GM18861 (cell line): ENCODE results near the gene TAF11.
"Not testable (repeated sequence)": the region's sequence is repeated elsewhere in the genome, so short reads cannot be mapped to it uniquely, and the experiment has no call there.

ENCODE experiments used
- ATAC-seq: cut with Tn5 transposase; IDR thresholded peaks from one replicate; pipeline ENCODE4 v1.9.1; 2021; ENCODE audit not compliant: unreplicated experiment

The TAF11 gene

DNA sequence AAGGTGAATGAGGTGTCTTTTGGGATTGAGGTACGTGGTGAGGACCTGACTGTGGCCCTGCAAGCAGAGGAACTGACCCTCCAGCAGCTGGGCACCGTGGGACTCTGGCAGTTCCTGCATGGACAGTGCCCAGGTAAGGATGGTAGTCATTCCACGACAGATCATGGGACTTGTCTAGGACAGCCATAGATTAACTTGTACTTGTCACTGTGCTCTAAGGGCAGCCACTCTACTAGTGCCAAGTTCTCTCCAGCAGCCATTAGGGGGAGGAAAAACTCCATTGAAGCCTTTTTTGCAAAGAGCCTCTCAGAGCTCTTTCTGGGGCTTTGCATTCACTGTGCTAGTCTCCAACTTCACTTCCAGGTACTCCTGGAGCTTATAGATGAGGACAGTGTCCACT is 20.4 kb downstream of the TAF11 start:
- no peak for ATAC-seq

DNA sequence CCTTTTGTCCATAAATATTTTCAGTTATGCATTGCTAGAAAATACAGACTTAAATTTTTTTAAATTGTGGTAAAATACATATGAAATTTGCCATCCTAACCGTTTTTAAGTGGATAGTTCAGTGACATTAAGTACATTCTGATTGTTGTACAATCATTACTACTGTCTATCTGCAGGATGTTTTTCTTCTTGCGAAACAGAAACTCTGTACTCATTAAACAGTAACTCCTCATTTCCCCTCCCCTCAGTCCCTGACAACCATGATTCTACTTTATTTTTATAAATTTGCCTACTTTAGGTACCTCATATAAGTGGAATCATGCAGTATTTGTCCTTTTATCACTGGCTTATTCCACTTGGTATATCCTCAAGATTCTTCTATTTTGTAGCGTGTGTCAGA is 21.3 kb downstream of the TAF11 start:
- no peak for ATAC-seq

DNA sequence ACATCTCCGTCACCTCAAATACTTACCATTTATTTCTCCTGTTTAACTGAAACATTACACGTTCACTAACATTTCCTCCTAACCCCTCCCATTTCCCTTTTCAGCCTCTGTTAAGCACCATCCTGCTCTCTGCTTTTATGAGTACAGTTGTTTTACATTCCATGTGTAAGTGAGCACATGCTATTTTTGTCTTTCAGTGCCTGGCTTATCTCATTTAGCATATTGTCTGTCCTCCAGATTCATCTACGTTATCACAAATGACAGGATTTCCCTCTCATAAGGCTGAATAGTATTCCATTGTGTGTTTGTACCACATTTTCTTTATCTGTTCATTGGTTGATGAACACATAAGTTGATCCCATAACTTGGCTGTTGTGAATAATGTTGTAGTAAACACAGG is 22.7 kb downstream of the TAF11 start:
- ATAC-seq = no peak

DNA sequence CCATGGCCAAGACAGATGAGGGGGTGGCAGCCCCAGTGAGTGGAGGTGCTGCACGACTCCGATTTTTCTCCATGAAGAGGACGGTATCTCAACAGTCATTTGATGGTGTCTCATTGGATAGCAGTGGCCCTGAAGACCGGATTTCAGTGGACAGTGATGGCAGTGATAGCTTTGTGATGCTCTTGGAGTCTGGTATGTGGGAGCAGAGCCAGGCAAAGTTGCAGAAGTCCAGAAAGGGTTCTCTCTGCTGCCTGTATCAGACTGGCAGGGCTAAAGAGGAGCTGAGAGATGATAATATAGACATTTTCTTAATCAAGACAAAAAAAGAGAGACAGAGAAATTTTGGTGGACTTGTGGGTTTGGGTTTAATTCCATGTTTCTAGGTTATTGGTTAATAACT is 23.8 kb downstream of the TAF11 start:
- no peak for ATAC-seq

DNA sequence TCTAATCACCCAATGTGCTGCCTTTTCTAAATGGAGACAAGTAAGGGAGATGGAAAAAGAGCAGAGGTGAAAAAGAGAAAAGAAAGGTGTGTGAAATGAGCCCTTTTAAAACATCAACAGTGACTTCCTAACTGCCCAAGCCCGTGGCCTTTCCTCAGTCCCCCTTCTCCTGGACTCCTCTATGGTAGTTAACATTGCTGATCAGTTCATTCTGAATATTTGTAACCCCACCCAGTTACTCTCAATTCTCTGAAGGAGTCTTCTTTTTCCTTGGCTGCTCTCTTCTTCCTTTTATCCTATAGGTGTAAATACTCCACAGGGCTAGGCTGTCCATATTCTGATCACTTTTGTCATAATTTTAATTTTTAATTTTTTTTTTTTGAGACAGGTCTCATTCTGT is 27.1 kb downstream of the TAF11 start:
- no peak for ATAC-seq

DNA sequence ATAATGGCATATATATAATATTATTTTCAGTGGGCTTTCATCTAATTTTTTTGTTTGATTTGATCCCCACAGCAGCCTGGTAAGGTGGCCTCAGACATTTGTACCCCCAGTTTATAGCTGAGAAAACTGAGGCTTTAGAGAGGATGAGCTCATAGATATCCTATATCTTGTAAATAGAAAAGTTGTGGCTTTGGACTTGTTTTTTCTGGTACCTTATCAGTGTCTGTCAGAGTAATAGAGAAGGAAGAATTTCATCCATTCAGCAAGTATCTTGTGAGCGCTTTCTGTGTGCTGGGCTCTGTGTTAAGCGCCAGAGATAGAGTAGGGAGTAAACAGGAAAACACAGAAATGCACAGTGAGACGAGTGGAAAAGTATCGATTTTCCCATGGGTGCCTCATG is 27.9 kb downstream of the TAF11 start:
- ATAC-seq = no peak

DNA sequence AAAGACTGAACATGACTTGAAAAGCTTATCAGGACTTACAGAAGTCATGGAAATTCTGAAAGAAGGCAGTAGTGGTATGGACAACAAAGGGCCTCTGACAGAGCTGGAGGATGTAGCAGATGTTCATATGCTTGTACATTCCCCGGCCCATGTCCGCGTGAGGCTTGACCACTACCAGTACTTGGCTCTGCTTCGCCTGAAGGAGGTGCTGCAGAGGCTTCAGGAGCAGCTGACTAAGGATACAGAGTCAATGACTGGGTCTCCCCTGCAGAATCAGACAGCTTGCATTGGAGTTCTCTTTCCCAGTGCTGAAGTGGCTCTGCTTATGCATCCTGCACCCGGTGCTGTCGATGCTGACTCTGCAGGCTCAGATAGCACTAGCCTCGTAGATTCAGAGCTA is 29.2 kb downstream of the TAF11 start:
- ATAC-seq = no peak

DNA sequence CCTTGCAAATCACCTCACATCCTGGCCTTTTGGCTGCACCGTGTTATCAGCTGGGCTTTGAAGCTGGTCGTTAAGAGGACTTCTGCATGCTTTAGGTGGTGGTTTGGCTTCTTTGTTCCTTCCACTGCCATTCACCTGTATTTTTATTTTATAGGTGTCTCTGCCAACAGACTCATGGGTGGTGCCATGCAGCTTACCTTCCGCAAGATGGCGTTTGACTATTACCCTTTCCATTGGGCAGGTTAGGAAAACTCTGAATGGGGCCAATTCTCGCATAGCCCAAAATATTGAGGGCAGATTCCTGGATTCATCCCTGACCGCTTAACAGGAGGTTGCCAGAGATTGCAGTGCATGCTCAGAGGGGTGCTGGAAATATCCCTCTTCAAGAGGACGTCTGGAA is 32.4 kb downstream of the TAF11 start:
- no peak for ATAC-seq

DNA sequence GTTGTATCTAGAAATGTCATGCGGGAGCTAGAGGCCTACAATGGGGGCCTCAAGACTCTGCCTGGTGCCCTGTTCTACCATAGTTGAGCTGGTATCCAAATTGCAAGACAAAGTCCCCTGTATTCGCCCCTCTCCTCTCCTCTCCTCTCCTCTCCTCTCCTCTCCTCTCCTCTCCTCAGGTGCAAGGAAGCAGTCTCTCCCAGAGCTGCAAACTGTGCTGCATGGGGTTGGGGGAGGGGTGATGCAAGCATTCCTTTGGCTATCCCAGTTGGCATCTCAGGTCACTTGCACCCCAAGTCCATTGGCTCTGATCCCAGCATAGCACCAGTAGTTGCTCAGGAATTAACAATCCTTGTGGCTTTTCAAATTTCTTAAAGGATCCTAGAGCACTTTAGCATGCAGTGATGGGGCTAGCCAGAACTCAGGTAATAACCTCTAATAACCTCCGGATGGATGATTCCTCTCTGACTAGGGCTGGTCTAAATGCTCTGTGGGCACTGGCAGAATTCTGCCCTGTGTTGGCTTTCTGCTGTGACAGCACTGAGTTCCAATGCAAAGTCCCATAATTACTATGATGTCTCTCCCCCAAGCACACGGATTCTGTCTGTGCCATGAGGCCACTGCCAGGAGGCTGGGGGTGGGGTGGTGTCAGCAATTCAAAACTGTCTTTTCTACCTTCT is 35.3 kb downstream of the TAF11 start:
- no peak for ATAC-seq

DNA sequence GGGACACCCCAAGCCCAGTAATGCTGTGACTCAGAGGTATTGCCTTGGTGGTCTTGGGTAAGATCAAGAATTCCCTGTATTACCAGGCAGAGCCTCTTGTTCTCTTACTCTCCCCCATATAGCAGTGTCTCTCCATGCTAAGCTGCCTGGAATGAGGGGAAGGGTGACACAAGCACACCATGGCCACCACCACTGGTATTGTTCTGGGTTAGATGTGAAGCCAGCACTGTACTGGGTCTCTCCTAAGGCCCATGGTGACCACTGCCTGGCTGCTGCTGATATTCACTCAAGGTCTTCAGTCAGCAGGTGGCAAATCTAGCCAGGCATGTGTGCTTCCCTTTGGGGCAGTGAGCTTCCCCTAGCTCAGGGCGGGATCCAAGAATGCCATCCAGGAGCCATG is 36.5 kb downstream of the TAF11 start:
- ATAC-seq = no peak

DNA sequence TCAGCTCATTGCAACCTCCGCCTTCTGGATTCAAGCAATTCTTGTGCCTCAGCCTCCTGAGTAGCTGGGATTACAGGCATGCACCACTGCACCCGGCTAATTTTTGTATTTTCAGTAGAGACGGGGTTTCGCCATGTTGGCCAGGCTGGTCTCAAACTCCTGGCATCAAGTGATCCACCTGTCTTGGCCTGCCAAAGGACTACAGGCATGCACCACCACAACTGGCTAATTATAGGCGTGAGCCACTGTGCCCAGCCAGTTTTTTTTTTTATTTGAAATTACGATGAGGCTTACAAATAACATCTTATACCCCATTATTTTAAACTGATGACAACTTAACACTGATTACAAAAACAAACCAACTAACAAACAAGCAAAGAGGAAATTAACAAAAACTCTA is 38.8 kb downstream of the TAF11 start:
- not testable (repeated sequence) for ATAC-seq

DNA sequence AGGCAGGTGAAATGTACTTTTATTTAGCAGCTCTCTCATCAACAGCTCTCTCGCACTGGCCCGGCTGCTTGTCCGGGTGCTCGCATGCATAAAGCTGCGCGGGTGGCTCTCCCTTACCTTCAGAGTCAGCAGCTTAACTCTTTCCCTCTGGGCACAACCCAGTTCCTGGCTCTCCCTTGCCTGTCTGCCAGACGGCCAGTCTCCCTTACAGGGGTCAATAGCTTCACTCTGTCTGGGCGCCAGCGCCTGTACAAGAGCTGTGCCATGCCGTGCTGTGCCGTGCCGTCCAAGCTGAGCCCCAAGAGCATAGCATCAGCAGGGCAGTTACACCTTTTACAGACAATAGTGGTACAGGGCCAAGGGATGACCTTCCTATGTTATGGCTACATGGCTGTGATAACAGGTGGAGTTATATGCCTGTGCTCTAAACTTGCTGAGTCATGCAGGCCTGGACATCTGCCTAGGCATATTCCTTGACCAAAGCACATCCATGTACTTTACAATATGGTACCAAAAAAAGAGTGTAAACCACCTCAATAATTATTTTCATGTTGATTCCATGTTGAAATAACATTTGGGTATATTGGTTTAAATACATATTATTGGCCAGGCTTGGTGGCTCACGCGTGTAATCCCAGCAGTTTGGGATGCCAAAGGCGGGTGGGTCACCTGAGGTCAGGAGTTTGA is 48.0 kb downstream of the TAF11 start:
- no peak for ATAC-seq

DNA sequence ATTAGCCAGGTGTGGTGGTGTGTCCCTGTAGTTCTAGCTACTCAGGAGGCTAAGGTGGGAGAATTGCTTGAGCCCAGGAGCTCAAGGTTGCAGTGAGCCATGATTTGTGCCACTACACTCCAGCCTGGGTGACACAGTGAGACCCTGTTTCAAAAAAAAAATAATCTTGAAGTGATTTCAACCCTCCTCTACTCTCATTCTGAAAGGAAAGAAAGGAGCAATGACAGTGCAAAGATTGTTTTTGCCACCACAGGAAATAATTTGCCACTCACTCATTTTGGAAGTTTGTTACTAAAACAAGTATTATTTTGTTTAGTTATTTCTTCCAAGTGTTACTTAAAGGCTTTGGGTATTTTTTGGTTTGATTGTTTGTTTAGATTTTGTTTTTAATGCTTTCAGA is 50.3 kb downstream of the TAF11 start:
- ATAC-seq = no peak

DNA sequence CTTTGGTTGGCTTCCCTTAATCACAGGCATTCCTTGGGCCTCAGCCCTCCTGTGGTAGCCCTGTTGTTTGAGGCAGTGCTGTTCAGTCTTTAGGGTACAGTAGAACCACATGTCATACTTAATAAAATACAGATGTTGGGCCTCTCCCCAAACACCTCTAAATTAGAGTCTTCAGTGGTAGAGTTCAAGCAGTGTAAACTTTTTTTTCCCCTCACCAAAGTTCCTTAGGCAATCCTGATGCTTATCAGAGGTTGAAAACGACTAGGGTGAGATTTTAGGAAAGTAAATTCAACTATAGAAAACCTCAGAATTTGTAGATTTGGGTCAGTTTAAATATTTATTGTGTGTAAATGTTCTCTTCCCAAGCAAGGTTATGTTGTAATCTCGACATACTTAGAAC is 51.4 kb downstream of the TAF11 start:
- ATAC-seq = no peak

DNA sequence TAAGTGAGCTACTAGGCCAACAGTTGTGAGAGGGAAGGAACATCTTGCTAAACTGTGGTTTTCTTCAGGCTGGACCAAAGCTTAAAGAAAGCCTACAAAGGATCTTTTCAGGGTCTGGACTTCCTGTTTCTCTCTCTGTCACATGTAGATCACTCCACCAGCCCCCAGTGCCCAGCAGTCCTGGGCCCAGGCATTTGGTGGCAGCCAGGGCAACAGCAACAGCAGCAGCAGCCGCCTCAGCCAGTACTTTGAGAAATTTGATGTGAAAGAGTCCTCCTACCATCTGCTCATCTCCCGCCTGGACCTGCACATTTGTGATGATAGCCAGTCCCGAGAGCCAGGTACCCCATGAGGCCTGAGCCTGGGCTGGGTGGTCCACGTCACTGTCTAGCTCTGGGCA is 51.8 kb downstream of the TAF11 start:
- no peak for ATAC-seq

DNA sequence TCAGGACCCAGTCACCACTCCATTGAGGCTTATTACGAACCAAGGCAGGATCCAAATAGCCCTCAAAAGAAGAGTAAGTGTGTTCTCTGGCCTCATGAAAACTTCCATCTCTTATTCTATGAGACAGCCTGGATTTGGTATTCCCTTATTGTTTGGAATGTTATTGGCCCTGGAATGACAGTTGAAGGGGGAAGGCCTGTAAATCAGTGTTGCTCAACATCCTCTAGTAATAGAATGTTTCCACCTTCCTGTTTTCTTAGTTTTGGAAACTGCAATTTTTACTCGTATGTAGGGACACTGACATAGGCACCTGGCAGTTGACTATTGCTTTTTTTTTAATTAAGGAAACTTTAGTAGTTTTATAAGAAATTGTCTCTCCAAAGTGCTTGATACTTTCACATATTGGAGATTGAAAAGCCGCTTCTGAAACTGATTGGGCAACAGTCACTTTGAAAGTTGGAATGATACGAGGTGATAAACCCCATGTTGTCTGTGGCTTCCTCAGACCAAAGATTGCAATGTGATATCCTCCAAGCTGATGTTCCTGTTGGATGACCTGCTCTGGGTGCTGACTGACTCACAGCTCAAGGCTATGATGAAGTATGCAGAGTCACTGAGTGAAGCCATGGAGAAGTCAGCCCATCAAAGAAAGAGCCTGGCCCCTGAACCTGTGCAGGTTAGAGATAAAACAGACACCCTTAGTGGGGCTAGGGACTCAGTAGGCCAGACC is 52.9 kb downstream of the TAF11 start:
- ATAC-seq = no peak

DNA sequence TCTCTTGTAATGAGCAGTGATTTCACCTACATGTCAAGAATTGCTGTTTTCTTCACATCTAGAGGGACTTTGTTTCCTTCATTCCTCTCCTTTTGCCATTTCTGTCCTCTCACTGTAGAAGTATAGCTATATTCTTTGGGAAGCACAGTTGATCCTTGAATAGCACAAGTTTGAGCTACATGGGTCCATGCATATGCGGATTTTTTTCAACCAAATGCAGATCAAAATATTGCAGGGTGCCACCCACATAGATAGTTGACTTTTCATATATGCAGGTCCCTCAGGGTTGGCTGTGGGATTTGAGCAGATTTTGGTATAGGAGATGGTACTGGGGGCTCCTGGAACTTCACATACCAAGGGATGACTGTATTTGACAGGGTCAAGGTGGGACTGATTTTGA is 54.9 kb downstream of the TAF11 start:
- no peak for ATAC-seq

DNA sequence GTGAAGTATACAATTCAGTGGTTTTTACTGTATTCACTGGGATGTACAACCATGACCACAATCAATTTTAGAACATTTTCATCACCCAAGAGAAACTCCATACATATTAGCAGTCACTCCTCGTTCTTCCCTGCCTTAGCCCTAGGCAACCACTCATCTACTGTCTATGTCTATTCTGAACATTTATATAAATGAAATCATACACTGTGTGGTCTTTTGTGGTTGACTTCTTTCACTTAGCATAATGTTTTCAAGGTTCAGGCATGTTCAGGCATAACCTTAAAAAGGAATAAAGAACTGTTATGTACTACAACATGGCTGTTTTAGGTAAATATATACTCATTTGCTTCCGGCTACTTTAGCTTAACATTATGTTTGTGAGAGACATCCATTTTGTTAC is 58.7 kb downstream of the TAF11 start:
- ATAC-seq = no peak
